ENCODE measurements around the gene CITED1.

The CITED1 gene

GRCh38 chrX:72308566-72309296 lies 3.0 kb upstream of the CITED1 start:
- DNase-seq (ENCODE audit: low read depth), result no peak

- no peak for DNase-seq (ENCODE audit: low read depth)
Measured at GRCh38 chrX:72308209-72308565, 2.5 kb upstream of the CITED1 start.

DNA sequence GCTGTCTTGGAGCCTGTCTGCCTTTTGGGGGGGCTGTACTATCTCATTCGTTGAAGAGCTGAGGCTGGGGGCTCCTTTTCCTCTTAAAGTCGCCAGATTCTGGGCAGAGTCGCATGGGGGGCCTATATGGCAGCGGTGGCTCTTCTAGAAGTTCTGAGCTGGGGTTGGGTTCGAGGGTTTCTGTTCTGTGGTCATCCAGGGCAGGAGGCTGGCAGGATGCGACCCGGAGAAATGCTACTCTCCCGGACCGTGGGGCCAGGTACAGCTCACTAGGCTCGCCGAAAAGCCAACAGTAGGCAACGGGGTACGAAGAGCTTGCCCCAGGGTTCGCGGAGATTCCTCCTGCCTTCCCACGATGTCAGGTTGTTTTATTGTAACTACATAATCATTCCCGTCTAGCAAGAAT lies 1.9 kb upstream of the CITED1 start:
- DNase-seq (ENCODE audit: low read depth), result no peak

- no peak for DNase-seq (ENCODE audit: low read depth)
Measured at GRCh38 chrX:72306851-72307645, 1.3 kb upstream of the CITED1 start.

GRCh38 chrX:72306085-72306801 lies 529 bp upstream of the CITED1 start:
- DNase-seq (ENCODE audit: low read depth), result no peak

DNA sequence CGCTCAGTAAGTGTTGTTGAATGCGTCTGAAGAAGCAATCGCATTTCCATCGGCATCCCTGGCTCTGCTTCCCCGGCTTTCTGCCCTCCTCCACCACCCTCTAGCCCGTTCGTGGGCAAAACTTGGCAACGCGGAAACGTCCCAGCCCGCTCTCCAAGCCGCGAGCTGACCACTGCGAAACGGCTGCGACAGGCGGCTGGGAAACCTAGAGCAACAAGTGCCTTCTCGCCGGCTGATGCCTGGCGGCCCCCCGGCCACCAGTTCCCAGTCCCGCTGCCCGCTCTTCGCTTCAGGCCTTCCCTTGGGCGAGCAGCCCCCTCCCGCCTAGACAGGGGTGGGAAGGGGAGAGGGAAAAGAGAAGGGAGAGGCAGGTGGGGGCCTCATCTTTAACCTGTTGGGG lies 837 bp downstream of the CITED1 start:
- no peak for DNase-seq (ENCODE audit: low read depth)

DNA sequence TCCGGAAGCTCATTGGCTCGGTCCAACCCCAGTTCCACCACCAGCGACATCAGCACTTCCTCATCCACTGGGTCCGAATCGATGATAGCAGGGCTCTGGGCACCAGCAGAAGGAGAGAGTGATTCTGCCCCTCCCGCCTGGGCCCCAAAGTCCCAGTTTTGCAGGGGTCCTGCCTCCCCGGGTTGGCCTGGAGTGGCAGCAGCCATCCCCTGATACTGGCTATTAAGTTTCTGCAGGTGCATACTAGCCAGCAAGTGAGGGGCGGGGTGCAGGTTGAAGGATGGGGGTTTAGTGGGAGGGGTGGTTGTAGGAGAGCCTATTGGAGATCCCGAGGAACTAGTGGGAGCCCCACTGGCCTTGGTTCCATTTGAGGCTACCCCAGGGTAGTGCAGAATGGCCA lies 3.9 kb downstream of the CITED1 start:
- no peak for DNase-seq (ENCODE audit: low read depth)

- DNase-seq (ENCODE audit: low read depth), result no peak
Measured at GRCh38 chrX:72299891-72300630, 5.7 kb downstream of the CITED1 start.

- DNase-seq (ENCODE audit: low read depth), result no peak
Measured at GRCh38 chrX:72297953-72298730, 7.6 kb downstream of the CITED1 start.

GRCh38 chrX:72296991-72297390 lies 8.7 kb downstream of the CITED1 start:
- DNase-seq (ENCODE audit: low read depth), result no peak

- no peak for DNase-seq (ENCODE audit: low read depth)
Measured at GRCh38 chrX:72295745-72296144, 10.0 kb downstream of the CITED1 start.

GRCh38 chrX:72294497-72294896 lies 11.2 kb downstream of the CITED1 start:
- no peak for DNase-seq (ENCODE audit: low read depth)

- no peak for DNase-seq (ENCODE audit: low read depth)
Measured at GRCh38 chrX:72282302-72282701, 23.4 kb downstream of the CITED1 start.

DNA sequence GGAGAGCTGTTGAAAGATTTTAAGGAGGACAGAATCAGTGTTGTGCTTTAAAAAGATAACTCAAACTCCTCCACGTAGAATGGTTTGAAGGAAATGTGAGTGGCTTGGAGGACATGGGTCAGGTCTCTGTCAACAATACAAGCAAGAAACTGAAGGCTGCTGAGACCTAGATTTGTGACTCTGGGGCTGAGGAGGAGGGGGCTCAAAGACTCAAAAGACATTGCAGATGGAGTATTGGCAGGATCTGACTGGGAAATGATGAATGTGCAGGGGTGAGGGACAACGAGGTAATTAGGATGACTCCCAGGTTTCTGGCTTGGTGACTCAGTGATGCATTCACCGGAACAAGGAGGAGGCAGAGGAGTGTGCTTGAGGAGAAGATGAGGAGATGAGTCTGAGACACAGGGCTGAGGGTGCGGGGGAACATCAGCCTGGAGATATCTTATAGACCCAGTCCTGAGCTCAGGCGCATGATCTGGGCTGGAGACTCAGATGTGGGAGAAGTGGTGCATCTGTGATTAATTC lies 25.3 kb downstream of the CITED1 start:
- no peak for DNase-seq (ENCODE audit: low read depth)

GRCh38 chrX:72276478-72276953 lies 29.2 kb downstream of the CITED1 start:
- DNase-seq (ENCODE audit: low read depth), result no peak

GRCh38 chrX:72274526-72274925 lies 31.2 kb downstream of the CITED1 start:
- no peak for DNase-seq (ENCODE audit: low read depth)

DNA sequence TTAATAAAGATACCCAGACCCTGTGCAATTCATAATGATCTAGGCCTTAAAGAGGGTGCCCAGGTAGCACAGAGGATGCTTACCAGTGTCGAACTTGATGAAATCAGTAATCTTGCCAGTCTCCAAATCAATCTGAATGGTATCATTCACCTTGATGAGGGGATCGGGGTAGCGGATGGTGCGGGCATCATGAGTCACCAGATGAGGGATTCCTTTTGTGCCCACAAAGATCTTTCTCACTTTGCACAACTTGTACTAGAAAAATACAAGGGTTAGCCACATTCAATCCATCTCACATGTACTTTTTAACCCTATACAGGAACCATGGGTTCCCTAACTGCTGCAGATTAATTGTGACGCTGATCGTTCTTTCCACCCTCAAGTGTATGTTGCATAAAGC lies 32.0 kb downstream of the CITED1 start:
- no peak for DNase-seq (ENCODE audit: low read depth)

DNA sequence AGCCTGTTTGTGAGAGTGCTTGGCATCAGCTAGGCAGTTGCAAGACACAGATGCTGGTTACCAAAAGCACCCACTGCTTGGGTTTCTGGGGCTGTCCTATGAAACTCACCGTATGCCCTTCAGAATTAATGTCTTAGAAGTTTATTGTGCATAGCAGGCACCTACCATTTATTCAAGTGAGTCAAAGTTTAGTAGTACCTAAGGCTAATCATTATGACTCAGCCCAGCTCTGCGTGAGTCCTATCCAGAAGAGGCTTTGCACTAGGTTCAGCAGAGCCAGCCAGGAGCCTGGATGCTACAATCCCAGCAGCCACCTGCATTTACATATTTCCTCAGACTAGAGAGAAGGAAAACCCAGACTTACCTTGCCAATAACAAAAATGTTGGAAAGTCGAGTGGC lies 32.8 kb downstream of the CITED1 start:
- no peak for DNase-seq (ENCODE audit: low read depth)

DNA sequence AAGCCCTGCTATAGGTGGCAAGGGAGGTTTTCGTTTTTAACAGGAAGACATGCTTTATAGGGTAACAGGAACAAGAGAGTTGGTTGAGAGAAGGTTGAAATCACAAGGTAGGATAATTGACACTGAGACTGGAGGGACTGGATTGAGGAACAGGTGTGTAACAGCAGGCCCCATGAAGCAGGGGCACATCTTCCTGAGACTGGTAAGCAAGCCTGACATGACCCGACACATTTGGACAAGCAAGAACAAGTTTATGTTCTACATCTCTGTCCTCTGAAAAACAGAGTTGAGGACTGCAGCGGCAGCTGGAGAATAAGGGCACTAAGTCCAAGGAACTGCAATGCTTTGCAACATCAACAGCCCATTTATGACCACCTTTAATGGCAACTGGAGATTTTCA lies 33.9 kb downstream of the CITED1 start:
- no peak for DNase-seq (ENCODE audit: low read depth)

- DNase-seq (ENCODE audit: low read depth), result no peak
Measured at GRCh38 chrX:72271091-72271788, 34.5 kb downstream of the CITED1 start.

Measured in HS-5 (cell line).